Ishikawa (cell line): Measurements from ENCODE around the gene SLC10A7.

Experiments
- EP300 ChIP-seq: IDR thresholded peaks from 2 replicates; pipeline ENCODE4 v1.6.1; 2012; ENCODE audit warnings: borderline replicate concordance
- RAD21 ChIP-seq: IDR thresholded peaks from 2 replicates; pipeline ENCODE4 v1.6.1; 2012; ENCODE audit warnings: low read depth
- TAF1 ChIP-seq: IDR thresholded peaks from 2 replicates; pipeline ENCODE4 v1.6.1; 2012; ENCODE audit warnings: low read depth, mild to moderate bottlenecking
- TEAD4 ChIP-seq: IDR thresholded peaks from 2 replicates; pipeline ENCODE4 v1.6.1; 2012
- TF ChIP-seq, protein P1 (sequence below): IDR thresholded peaks from 2 replicates; pipeline ENCODE4 v1.6.1; 2012
- TF ChIP-seq, protein P2 (sequence below): IDR thresholded peaks from 2 replicates; pipeline ENCODE4 v1.6.1; 2012

DNA sequence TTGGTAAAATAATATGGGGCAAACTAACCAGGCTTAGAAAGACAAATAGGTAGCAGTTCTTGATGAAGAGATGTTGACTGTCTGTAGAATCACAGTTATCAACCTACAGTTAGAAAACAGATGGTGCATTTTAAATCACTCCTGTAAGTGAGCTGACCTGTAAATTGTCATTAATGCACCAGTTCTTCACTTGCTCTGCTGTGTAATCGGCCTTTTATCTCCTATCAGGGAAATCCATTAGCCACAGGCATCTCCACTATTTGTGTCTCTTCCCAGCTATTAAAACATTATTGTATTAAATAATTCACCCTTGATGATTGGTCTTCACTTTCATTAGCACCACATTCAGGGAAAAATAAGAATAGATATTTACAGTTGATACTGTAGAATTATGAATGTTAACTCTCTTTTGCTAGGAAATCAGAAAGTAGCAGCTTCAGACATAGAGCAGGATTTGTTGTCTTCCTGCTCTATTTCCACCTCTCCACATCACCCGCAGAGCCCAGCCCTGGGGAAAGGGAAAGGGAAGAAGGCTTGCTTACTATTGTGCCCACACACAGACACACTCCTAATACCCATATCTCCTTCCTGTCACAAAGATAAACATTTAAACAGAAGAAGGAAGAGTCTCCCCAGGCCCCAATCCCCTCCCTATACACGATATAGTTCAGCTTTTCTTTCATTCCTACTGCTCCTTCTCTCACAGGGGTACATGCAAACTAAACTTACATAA is 210.3 kb downstream of the SLC10A7 start:
- no peak for TF ChIP-seq EP300
- TF ChIP-seq TEAD4 = no peak
- no peak for TF ChIP-seq TAF1
- TF ChIP-seq, protein P1, sequence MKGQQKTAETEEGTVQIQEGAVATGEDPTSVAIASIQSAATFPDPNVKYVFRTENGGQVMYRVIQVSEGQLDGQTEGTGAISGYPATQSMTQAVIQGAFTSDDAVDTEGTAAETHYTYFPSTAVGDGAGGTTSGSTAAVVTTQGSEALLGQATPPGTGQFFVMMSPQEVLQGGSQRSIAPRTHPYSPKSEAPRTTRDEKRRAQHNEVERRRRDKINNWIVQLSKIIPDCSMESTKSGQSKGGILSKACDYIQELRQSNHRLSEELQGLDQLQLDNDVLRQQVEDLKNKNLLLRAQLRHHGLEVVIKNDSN = no peak
- TF ChIP-seq, protein P2, sequence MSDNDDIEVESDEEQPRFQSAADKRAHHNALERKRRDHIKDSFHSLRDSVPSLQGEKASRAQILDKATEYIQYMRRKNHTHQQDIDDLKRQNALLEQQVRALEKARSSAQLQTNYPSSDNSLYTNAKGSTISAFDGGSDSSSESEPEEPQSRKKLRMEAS = no peak
- no peak for TF ChIP-seq RAD21
